ENCODE results near the gene OTOGL.

The OTOGL gene, protein sequence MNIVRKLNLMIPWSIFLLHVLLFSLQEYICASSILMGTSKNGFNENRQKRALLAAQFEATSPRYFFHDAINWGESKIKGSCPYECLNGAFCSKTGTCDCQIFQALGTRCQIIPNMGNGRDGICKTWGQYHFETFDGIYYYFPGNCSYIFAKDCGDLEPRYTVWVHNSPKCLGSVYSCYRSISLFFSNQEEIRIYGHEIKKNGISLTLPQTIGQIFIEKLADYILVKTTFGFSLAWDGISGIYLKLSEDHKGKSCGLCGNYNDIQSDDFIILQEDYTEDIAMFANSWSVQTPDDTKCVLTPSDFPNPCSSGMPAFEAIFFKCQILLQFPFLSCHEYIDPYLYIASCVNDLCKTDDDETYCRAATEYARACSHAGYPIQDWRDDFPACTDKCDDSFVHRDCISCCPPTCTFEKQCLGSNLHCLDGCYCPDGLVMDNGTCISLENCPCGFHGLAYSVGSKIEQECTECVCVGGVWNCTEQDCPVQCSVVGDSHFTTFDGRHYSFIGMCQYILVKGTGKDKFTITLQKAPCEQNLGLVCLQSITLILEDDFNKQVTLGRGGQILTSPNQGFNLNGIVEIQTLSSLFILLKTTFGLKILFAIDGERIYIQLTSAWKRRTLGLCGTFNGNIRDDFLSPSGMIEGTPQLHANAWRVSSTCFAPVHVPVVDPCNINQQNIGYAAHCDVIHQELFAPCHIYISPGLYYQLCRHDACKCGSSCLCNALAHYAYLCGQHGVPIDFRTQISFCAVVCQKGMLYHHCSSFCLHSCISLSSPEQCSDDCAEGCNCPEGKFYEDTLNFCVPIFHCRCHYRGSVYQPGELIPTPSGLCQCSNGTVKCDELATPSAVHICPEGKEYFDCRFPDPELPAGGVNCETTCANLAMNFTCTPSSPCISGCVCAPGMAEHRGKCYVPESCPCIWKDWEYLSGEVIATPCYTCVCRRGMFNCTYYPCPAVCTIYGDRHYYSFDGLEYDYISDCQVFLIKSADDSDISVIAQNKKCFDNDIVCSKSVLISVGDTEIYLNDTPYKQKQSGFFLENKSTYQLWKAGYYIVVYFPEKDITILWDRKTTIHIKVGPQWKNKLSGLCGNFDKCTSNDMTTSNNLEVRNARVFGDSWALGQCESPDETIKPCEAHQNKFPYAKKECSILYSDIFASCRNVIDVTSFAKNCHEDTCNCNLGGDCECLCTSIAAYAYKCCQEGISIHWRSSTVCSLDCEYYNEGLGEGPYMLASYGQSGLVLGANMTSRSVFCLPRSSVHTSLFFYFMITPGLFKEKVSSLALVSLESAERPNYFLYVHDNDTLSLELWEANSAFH (N-terminal part only)

GRCh38 chr12:80099259-80099658 lies at the start of gene OTOGL:
Gene OTOGL (plus strand): TSS chr12:80099537. CDS start chr12:80209432, 109,895 bp downstream.
- DNase-seq (ENCODE audit: low read depth) = peak; percentile 6
- TF ChIP-seq CTCF (conservative IDR thresholded peaks at IDR 0.05; ENCODE audit: low read depth, low read length) = no peak
- H3K4me3 ChIP-seq (ENCODE audit: low read length) = no peak within 1 kb of the TSS

DNA sequence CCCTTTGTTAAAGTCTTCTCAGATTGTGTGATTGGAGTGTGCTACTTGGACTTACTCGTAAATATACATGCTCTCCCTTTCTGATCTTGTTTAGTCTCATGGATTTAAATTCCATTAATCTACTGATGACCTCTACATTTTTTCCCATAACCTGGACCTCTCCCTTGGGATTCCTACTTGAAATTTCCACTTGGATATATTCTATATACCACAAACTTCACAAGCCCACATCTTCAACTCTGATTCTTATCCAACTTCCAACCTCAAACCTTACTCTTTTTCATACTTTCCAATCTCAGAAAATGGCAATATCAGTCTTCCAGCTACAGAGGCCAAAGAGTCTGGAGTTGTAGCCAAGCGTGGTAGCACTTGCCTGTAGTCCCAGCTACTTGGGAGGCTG lies 49.1 kb upstream of the OTOGL start:
- no peak overlapping the region for H3K4me3 ChIP-seq (ENCODE audit: low read length)
- no peak for TF ChIP-seq CTCF (conservative IDR thresholded peaks at IDR 0.05; ENCODE audit: low read depth, low read length)
- no peak for DNase-seq (ENCODE audit: low read depth)

- no peak for DNase-seq (ENCODE audit: low read depth)
- H3K4me3 ChIP-seq (ENCODE audit: low read length) = no peak overlapping the region
- no peak for TF ChIP-seq CTCF (conservative IDR thresholded peaks at IDR 0.05; ENCODE audit: low read depth, low read length)
These were observed 46.1 kb upstream of the OTOGL start for GRCh38 chr12:80053051-80053790.

GRCh38 chr12:80056232-80056631 lies 43.1 kb upstream of the OTOGL start:
- no peak overlapping the region for H3K4me3 ChIP-seq (ENCODE audit: low read length)
- no peak for DNase-seq (ENCODE audit: low read depth)
- TF ChIP-seq CTCF (conservative IDR thresholded peaks at IDR 0.05; ENCODE audit: low read depth, low read length) = no peak

DNA sequence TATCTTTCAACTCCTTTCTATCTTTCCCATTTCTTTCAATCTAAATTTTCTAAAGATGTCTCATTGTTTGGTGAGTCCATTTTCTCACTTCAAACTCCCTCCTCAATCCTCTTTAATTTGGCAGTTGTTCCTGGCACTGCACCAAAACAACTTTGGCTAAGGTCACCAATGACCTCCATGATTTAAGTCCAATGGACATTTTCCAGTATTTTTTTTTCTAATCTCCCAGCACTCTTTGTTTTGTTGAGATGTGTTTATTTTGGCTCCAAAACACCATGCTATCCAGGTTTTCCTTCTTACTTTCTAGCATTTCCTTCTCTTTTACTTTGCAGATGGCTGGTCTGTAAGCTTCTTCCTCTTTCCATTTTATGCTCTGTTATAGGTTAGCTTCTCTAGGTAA lies 42.5 kb upstream of the OTOGL start:
- no peak for DNase-seq (ENCODE audit: low read depth)
- H3K4me3 ChIP-seq (ENCODE audit: low read length) = no peak overlapping the region
- TF ChIP-seq CTCF (conservative IDR thresholded peaks at IDR 0.05; ENCODE audit: low read depth, low read length) = no peak

GRCh38 chr12:80058586-80058985 lies 40.8 kb upstream of the OTOGL start:
- TF ChIP-seq CTCF (conservative IDR thresholded peaks at IDR 0.05; ENCODE audit: low read depth, low read length) = no peak
- no peak for DNase-seq (ENCODE audit: low read depth)
- no peak overlapping the region for H3K4me3 ChIP-seq (ENCODE audit: low read length)

Data from retinal pigment epithelial cell (primary cell).